Gastroesophageal sphincter (tissue), 3 donors: ENCODE measurements around the gene C1RL.

ENCODE experiments used
- CTCF ChIP-seq, 4 experiments: fragments of 200-600 bp in 2 of 4; fragments of 450-650 bp in 2 of 4; sonication (generic) in 1 of 4; IDR thresholded peaks; one replicate each; pipeline ENCODE4 v1.5.1; 2017 to 2019; ENCODE audit warnings: antibody characterized with exemption in 4 of 4, mild to moderate bottlenecking in 2 of 4, moderate library complexity in 2 of 4
- POLR2A ChIP-seq, 2 donors: fragments of 450-650 bp; IDR thresholded peaks; one replicate each; pipeline ENCODE4 v1.6.1; 2017; ENCODE audit warnings: antibody characterized with exemption in 2 of 2, mild to moderate bottlenecking in 2 of 2, moderate library complexity in 1 of 2
- POLR2AphosphoS5 ChIP-seq: sonication (generic); formaldehyde crosslinking; IDR thresholded peaks from one replicate; pipeline ENCODE4 v1.6.1; 2017; ENCODE audit warnings: antibody characterized with exemption

- no peak for TF ChIP-seq CTCF (IDR thresholded peaks at IDR 0.05)
- TF ChIP-seq POLR2AphosphoS5 = no peak
- no peak for TF ChIP-seq POLR2A (IDR thresholded peaks at IDR 0.05)
Measured at GRCh38 chr12:7065073-7065623, 43.9 kb downstream of the C1RL start.
